ENCODE results near the gene NKAIN4.

Gene NKAIN4

GRCh38 chr20:63190828-63191227, 63.4 kb downstream of the NKAIN4 start:
- TF ChIP-seq ZNF274 (IDR thresholded peaks at IDR 0.05; ENCODE audit: low read depth, low read length) = no peak
- H3K4me3 ChIP-seq (ENCODE audit: low read length) = no peak overlapping the region

All from GM08714 (cell line).